ENCODE results near the gene MMP28.

DNA sequence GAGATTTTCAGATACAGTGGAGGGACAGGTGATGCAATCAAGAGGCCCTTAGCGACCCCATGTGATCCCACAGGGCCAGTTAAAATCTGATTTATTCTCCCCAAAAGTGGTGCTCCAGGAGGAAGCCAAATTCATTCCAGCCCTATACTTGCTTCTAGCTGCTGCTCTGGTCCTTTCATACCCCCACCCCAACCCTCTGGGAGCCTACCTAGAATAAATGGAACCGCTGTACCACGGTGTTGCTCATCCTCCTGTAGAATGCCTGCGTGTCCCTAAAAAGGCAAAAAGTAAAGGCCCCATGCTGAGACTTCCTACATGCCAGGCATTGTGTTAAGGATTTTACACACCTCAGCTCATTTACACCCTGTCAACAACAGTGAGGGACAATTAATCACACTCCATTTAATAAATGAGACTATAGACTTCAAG lies 66.0 kb downstream of the MMP28 start:
- TF ChIP-seq, protein P1, sequence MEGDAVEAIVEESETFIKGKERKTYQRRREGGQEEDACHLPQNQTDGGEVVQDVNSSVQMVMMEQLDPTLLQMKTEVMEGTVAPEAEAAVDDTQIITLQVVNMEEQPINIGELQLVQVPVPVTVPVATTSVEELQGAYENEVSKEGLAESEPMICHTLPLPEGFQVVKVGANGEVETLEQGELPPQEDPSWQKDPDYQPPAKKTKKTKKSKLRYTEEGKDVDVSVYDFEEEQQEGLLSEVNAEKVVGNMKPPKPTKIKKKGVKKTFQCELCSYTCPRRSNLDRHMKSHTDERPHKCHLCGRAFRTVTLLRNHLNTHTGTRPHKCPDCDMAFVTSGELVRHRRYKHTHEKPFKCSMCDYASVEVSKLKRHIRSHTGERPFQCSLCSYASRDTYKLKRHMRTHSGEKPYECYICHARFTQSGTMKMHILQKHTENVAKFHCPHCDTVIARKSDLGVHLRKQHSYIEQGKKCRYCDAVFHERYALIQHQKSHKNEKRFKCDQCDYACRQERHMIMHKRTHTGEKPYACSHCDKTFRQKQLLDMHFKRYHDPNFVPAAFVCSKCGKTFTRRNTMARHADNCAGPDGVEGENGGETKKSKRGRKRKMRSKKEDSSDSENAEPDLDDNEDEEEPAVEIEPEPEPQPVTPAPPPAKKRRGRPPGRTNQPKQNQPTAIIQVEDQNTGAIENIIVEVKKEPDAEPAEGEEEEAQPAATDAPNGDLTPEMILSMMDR (IDR thresholded peaks at IDR 0.05), result no peak
- no peak for TF ChIP-seq POLR2A (IDR thresholded peaks at IDR 0.05)
